Measurements from ENCODE around the gene ZNF488. TPM values are rescaled to one million over a fixed set of nuclear protein-coding genes. Genes with fewer than 3 reads are reported as not detected.

Gene ZNF488
- total and polyA plus RNA-seq, 10 of the 15 experiments (the other 5 are each of a cell fraction or from before 2014, with no cell fraction given) = not detected

DNA sequence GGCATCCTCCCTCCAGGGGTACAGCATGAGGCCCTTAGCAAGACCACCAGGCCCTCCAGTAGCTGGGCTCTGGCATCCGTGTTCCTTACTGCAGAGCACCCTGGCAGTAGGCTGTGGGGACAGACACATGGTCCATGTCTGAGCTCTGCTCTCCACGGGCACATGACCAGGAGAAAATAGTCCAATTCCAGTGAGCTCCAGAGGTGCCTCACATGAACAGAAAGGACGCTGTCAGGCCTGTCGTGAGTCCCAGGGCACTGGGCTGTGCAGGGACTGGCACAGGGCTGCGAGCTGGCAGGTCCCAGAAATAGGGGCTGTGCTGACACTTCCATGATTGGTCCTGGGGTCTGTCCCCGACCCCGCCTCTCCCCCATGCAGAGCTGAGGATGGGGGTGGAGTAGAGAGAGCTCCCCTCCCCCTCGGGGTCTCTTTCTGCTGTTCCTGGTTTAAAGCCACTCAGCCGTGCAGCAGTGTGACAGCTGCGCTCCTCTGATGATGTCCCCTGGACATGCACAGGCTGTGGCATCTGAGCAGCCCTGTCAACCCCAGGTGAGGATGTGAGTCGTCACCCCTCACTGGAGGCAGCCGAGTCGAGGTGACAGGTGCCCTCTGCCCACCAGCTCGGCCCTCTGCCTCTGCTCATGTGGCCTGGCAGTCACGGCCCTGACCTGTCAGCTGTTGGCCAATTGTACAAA, 25.2 kb upstream of the ZNF488 start:
- WGBS (ENCODE audit: insufficient coverage, insufficient replicate concordance, low lambda C conversion rate, missing lambda C conversion rate) = 9% methylated on average over 15 of the region's 15 CpGs
- ATAC-seq (no peak; the same call in 2 of the 3 replicates), FAIRE-seq (no peak), DNase-seq (ENCODE audit: low read depth, low spot score) (no peak)
- Histone ChIP-seq H3K27me3 (replicated peaks in 1 of 2; ENCODE audit: control insufficient read depth in 2 of 2, insufficient read depth in 2 of 2, low read length in 1 of 2) (no peaks in the 10 kb centered on the region; a peak in 1 of 4 replicates), H3K9me3 (replicated peaks; ENCODE audit: control insufficient read depth, insufficient read depth, low read length) (no peaks in the 10 kb centered on the region), H3K9ac (ENCODE audit: control insufficient read depth, insufficient read depth, low read length) (no peak overlapping the region), H3K4me3 (no peak overlapping the region), H2AFZ (ENCODE audit: control insufficient read depth, low read depth, low read length) (no peak overlapping the region), H3K4me1 (ENCODE audit: control insufficient read depth, insufficient read depth, low read length) (no peaks in the 10 kb centered on the region), H4K20me1 (ENCODE audit: control insufficient read depth, insufficient read depth) (no peaks in the 10 kb centered on the region), H3K36me3 (ENCODE audit: control insufficient read depth in 2 of 2, insufficient read depth in 2 of 2, low read length in 1 of 2) (no peaks in the 10 kb centered on the region), H3K27ac (ENCODE audit: control insufficient read depth, insufficient read depth) (no peak overlapping the region), H3K79me2 (ENCODE audit: control insufficient read depth, insufficient read depth, low read length) (no peaks in the 10 kb centered on the region), H3K4me2 (ENCODE audit: control insufficient read depth, insufficient read depth) (no peak overlapping the region)
- in situ Hi-C loops (cut with MboI) = no loop called here
- ChIA-PET POLR2A (no interaction called here), CTCF (no interaction called here), RAD21 (ENCODE audit: unreplicated experiment) (no interaction called here), SMC1A (ENCODE audit: uncharacterized antibody, unreplicated experiment) (no interaction called here)
- intact Hi-C loops (cut with micrococcal nuclease; ENCODE audit: unreplicated experiment) = no loop called here
- BruUV-seq (replicated peaks) = no TSS peak
- TF ChIP-seq SUPT20H (IDR thresholded peaks at IDR 0.05; ENCODE audit: borderline replicate concordance, control insufficient read depth, low read depth, low read length) (no peak), CHD2 (IDR thresholded peaks at IDR 0.05; ENCODE audit: borderline replicate concordance, low read depth, low read length) (no peak), ZNF274 (IDR thresholded peaks at IDR 0.05; ENCODE audit: insufficient read depth, insufficient read length) (no peak), POU2F2 (IDR thresholded peaks at IDR 0.05; ENCODE audit: borderline replicate concordance, low read depth, low read length) (no peak), KAT2A (conservative IDR thresholded peaks at IDR 0.05; ENCODE audit: control insufficient read depth, low read depth, low read length) (no peak), RBBP5 (conservative IDR thresholded peaks at IDR 0.05) (no peak), RAD51 (IDR thresholded peaks at IDR 0.05) (no peak), ETV6 (conservative IDR thresholded peaks at IDR 0.05 in 1 of 2, IDR thresholded peaks at IDR 0.05 in 1 of 2; ENCODE audit: borderline replicate concordance in 1 of 2, low read depth in 1 of 2) (no peak), NBN (IDR thresholded peaks at IDR 0.05) (no peak), CREM (IDR thresholded peaks at IDR 0.05; ENCODE audit: low read depth) (no peak), SREBF2 (IDR thresholded peaks at IDR 0.05; ENCODE audit: low read length) (no peak), SMC3 (IDR thresholded peaks at IDR 0.05; ENCODE audit: borderline replicate concordance, low read length) (no peak)
- TF ChIP-seq, protein P1, sequence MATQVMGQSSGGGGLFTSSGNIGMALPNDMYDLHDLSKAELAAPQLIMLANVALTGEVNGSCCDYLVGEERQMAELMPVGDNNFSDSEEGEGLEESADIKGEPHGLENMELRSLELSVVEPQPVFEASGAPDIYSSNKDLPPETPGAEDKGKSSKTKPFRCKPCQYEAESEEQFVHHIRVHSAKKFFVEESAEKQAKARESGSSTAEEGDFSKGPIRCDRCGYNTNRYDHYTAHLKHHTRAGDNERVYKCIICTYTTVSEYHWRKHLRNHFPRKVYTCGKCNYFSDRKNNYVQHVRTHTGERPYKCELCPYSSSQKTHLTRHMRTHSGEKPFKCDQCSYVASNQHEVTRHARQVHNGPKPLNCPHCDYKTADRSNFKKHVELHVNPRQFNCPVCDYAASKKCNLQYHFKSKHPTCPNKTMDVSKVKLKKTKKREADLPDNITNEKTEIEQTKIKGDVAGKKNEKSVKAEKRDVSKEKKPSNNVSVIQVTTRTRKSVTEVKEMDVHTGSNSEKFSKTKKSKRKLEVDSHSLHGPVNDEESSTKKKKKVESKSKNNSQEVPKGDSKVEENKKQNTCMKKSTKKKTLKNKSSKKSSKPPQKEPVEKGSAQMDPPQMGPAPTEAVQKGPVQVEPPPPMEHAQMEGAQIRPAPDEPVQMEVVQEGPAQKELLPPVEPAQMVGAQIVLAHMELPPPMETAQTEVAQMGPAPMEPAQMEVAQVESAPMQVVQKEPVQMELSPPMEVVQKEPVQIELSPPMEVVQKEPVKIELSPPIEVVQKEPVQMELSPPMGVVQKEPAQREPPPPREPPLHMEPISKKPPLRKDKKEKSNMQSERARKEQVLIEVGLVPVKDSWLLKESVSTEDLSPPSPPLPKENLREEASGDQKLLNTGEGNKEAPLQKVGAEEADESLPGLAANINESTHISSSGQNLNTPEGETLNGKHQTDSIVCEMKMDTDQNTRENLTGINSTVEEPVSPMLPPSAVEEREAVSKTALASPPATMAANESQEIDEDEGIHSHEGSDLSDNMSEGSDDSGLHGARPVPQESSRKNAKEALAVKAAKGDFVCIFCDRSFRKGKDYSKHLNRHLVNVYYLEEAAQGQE (IDR thresholded peaks at IDR 0.05; ENCODE audit: low read depth, low read length) = no peak
- TF ChIP-seq, protein P2, sequence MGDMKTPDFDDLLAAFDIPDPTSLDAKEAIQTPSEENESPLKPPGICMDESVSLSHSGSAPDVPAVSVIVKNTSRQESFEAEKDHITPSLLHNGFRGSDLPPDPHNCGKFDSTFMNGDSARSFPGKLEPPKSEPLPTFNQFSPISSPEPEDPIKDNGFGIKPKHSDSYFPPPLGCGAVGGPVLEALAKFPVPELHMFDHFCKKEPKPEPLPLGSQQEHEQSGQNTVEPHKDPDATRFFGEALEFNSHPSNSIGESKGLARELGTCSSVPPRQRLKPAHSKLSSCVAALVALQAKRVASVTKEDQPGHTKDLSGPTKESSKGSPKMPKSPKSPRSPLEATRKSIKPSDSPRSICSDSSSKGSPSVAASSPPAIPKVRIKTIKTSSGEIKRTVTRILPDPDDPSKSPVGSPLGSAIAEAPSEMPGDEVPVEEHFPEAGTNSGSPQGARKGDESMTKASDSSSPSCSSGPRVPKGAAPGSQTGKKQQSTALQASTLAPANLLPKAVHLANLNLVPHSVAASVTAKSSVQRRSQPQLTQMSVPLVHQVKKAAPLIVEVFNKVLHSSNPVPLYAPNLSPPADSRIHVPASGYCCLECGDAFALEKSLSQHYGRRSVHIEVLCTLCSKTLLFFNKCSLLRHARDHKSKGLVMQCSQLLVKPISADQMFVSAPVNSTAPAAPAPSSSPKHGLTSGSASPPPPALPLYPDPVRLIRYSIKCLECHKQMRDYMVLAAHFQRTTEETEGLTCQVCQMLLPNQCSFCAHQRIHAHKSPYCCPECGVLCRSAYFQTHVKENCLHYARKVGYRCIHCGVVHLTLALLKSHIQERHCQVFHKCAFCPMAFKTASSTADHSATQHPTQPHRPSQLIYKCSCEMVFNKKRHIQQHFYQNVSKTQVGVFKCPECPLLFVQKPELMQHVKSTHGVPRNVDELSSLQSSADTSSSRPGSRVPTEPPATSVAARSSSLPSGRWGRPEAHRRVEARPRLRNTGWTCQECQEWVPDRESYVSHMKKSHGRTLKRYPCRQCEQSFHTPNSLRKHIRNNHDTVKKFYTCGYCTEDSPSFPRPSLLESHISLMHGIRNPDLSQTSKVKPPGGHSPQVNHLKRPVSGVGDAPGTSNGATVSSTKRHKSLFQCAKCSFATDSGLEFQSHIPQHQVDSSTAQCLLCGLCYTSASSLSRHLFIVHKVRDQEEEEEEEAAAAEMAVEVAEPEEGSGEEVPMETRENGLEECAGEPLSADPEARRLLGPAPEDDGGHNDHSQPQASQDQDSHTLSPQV (IDR thresholded peaks at IDR 0.05) = no peak
- TF ChIP-seq, protein P3, sequence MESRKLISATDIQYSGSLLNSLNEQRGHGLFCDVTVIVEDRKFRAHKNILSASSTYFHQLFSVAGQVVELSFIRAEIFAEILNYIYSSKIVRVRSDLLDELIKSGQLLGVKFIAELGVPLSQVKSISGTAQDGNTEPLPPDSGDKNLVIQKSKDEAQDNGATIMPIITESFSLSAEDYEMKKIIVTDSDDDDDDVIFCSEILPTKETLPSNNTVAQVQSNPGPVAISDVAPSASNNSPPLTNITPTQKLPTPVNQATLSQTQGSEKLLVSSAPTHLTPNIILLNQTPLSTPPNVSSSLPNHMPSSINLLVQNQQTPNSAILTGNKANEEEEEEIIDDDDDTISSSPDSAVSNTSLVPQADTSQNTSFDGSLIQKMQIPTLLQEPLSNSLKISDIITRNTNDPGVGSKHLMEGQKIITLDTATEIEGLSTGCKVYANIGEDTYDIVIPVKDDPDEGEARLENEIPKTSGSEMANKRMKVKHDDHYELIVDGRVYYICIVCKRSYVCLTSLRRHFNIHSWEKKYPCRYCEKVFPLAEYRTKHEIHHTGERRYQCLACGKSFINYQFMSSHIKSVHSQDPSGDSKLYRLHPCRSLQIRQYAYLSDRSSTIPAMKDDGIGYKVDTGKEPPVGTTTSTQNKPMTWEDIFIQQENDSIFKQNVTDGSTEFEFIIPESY (IDR thresholded peaks at IDR 0.05) = no peak
